ENCODE measurements around the gene FSTL5. TPM values are rescaled to one million over a fixed set of nuclear protein-coding genes. Genes with fewer than 3 reads are reported as not detected.
"Not testable (repeated sequence)": the region's sequence is repeated elsewhere in the genome, so short reads cannot be mapped to it uniquely, and the experiment has no call there.

Gene FSTL5
- total RNA-seq, 1 donor from 2014 or later, result 2.4 TPM

DNA sequence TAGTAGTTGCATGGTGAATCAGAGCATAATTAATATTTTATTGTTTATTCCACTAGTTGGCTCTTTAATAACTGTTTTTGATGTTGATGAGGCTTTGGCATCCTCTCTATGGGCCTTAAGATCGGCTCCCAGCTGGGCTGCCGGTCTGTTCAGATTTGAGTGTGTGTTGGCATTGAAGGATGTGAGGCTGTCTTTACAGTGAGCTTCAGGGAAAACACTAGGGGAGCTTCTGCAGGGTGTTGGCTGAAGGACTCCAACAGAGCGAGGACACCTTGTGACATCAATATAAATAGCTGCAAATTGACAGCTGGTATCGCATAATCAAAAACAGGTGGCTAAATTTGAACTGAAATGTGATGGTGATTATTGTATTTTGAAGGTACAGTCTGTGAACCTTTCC lies 322.0 kb downstream of the FSTL5 start:
- DNase-seq (ENCODE audit: low spot score), result no peak

DNA sequence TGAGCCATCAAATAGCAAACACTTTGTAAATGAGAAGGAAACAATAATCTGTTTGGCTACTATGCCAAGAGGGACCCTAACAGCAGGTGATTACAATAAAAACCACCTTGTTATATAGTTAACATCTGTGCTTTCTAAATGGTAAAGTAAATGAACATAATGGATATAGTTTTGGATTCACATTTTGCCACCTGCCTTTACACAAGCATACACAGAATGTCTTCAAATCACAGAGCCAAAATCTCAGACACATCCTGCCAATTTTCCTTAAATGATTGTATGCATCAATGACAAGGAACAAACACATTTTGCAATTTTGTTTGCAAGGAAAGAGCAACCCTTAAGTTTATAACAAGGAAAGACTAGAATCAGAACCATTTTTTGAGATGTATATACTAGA lies 334.2 kb downstream of the FSTL5 start:
- DNase-seq (ENCODE audit: low spot score), result no peak

DNA sequence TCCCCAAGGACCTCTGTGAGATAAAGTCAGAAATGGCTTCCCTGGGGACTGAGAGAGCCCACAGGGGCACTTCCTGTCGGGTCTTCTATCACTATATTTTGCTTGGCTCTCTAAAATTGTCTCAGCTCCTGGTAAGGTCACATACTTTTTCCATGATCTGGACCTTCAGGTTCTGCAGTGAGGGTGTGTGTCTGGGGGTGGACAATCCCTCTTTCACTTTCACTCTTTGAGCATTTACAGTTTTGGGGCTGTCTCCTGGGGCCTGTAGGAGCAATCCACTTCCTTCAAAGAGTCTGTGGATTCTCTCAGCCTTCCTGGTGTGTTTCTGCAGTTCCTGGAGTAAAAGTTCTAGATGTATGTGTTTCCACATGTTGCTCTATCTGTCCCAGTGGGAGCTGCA lies 335.7 kb downstream of the FSTL5 start:
- DNase-seq (ENCODE audit: low spot score), result no peak

DNA sequence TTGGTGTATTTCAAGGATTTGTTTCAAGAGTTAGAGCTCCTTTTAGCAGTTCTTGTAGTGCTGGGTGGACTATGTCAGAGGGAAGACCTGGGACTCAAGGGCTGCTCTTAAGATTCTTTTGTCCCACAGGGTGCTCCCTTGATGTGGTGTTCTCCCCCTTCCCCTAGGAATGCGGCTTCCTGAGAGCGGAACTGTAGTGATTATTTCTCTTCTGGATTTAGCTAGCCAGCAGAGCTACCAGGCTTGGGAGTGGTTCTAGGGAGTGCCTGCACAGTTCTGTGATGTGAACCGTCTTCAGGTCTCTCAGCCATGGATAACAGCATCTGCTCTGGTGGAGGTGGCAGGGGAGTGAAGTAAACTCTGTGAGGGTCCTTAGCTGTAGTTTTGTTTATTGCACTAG lies 336.8 kb downstream of the FSTL5 start:
- no peak for DNase-seq (ENCODE audit: low spot score)

DNA sequence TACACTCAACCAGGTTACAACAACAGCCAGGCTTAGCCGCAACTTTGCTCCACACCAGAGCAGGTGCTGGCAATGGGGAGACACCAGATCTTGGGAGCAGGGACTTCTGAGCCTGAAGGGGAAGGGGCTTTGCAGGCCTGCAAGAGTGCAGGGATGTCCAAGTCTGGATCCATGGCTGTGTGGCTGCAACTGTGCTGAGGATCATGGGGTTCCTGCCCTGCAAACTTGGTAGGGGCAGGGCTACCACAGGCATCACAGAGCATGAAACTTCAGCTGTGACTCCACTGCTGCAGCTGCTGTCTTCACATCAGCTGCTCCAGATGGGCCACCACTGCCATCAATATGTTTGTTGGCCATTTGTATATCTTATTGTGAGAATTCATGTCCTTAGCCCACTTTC lies 340.4 kb downstream of the FSTL5 start:
- no peak for DNase-seq (ENCODE audit: low spot score)

DNA sequence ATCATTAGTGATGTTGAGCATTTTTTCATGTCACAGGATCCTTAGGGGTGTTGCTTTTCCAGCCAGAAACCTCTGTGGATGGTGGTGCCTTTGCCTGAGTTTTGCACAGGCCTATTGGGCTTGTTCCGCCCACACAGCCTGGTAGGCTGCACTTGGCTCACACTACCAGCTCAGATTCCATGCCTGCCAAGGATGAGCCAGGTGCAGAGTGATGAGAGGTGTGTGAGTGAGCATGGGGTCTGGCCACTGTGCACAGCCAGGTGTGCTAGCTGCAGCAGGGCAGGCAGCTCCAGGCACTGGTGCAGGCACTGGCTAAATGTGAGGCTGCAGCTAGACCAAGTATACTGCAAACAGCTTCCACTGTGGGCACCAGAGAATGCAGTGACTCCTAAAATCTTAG lies 341.6 kb downstream of the FSTL5 start:
- DNase-seq (ENCODE audit: low spot score), result no peak

DNA sequence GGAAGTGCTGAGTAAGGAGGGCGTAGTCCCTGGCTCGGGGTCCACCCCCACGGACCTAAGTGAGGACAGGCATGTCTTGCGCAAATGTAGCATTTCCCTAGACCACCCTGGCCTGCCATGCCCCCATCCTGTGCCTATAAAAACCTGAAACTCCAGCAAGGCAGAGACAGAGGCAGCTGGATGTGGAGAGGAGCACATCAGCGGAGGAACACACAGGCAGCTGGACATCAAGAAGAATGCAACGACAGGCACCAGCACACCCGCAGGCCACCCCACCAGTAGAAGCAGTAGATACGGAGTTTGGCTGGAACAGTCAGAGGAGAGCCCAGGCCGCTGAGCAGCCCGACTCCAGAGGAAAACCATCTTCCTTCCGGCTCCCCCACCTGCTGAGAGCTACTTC lies 345.9 kb downstream of the FSTL5 start:
- DNase-seq (ENCODE audit: low spot score), result no peak

DNA sequence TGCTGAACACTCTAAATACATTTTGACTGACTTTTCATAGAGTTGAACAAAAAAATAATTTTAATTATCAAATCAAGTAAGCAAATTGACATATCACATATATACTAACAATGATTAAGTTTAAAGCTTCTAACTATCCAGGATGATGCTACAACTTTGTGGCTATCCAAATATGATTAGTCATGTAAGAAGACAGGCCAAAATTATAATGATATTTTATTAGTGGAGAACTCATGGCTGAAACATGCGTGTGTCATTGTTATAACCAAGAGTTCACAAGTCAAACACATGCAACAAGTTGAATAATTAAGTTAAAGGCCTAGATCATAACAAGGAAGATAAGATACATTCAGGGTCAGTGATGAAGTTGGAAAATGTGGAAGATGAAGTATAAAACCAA lies 346.8 kb downstream of the FSTL5 start:
- no peak for DNase-seq (ENCODE audit: low spot score)

DNA sequence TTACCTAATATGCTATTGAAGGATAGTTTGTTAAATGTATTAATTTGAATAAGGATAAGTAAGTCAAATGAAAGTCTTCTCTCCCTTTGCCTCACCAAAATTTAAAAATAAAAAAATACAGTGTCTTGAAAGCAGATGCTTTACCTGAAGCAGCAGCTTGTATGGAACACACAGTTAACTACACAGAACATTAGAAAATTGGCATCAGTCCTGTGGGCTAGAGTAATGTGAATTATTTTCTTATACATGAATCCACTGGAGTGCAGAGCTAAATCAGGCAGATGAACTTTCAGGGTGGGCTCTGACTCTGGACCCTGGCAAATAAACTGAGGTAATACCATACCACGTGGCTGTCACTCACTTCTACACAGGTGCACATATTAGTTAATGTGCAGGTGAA lies 348.0 kb downstream of the FSTL5 start:
- DNase-seq (ENCODE audit: low spot score), result no peak

DNA sequence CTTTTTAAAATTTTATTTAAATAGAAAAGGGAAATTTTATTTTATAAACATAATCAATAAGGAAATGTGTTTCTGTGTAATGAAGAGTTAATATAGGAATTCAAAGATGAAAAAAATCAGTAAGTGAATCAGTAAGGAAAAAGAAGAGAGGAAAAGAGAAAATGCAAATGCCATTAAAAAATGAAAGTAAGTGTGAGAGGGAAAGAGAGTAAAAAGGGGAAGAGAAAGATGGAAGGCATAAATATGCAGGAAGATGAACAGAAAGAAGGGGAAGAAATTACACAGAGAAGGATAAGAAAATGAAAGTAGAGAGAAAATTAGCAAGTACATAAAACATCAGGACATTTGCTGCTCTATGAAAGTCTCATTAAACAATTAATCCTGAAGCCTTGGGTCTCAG lies 349.9 kb downstream of the FSTL5 start:
- DNase-seq (ENCODE audit: low spot score), result no peak

DNA sequence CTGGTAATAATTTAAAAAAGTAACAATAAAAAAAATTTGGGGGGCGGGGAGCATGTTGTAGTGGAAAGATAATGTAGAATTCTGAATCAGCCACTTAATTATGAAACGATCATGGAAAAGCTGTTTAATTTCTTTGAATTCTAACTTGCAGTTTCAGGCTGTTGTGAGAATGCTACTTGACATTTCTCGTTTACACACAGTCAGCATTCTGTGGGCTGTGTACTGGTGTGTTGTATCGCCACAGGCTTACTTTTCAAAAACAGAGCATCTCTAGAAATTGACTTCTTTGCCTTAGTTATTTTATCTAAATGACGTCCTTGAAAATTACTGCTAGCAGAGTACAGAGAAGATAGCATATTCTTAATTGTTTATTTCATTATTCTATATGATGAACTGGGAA lies 350.4 kb downstream of the FSTL5 start:
- no peak for DNase-seq (ENCODE audit: low spot score)

DNA sequence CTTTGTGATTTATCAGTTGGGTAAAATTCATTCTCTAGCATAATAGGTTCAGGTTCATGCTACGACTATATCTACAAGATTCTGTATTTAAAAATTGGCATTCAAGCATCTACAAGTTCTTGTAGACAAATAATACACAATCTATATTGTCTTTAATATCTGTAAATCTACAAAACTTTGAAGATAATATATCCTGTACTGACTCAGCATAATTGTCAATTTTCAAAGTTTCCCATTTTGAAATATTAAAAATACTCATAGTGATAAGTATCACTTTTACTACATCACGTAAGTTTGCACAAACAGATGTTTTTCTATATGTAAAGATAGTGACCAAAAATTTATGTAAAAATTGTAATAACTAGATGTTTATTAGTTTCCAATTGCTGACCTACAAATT lies 360.6 kb downstream of the FSTL5 start:
- DNase-seq (ENCODE audit: low spot score), result no peak

DNA sequence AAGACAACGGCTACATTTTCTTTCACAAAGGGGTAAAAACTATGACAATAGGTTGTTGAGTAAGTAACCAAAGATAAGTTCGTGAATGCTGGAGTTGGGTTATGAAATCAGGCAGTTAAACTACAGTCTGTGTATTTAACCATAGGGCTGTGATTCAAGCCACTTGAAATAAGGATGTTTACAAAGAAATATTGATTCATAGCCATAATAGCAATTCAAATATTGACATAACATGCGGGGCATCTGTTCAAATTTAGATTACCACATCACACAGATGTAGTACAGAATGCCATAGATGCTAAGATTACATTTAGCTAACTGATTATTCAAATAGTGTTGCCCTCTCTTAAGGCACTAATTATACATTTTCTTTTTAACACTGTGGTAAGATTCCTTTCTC lies 364.1 kb downstream of the FSTL5 start:
- DNase-seq (ENCODE audit: low spot score), result no peak

DNA sequence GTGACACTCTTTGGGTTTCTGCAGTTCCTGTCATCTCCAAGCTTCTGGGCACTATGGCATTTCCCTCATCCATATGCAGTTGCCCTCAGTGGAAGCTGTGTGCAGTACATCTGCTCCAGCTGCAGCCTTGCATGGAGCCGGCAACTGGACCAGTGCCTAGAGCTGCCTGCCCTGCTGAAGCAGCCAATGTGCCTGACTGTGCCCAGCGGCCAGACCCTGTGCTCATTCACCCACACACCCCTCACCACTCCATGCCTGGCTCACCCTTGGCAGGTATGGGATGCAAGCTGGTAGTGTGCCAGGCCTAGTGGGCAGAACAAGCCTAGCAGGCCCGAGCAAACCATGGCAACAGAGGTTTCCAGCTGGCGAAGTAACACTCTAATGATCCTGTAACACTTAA lies 370.8 kb downstream of the FSTL5 start:
- no peak for DNase-seq (ENCODE audit: low spot score)

DNA sequence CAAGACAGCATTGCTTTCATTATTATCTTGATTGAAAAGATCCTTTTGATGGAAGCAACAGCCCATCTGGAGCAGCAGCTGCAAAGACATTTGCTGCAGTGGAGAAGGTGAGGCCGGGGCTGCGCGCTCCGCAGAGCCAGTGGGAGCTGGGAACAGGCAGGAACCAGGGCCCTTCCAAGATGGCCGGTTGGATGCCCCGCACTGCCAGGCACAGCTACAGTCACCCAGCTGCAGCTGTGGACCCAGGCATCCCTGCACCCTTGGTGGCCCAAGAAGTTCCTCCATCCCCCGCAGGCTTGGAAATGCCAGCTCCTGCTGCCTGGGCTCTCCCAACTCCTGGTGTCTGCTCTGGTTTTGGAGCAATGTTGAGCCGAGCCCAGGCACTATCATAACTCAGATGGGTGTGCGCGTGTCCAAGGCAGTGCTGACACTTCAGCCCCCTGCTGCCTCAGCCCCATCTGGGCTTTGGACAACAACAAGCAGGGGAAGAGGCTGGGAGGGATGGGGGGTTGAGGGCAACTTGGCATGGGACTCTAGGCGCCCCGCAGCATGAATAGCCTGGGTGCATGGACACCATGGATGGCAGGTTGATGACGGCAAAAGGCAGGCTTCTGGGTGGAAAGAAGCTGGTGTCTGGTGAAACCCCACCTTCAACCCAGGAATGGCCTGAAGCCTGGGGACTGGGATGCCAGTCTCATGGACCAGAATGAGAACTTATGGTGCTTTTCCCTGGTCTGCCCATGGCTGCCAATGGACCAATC lies 371.8 kb downstream of the FSTL5 start:
- DNase-seq (ENCODE audit: low spot score), result no peak

DNA sequence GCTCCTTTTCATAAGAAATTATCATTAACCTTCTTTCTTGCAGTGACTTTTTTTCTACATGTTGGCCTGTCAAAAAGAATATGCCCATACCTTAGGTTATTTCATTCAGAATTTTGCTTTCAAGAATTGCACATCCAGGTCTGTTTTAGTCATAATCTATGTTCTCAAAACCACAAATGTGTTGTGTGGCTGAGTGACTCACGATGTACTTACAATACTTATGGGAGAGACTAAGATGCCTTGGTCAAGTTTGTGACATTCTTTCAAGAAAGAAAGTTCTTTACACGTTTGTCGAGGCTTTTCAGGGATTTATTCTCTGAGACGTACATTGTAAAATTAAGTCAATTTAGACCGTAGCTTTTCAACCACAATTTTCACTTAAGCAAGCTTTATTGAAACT lies 396.7 kb downstream of the FSTL5 start:
- DNase-seq (ENCODE audit: low spot score), result no peak

DNA sequence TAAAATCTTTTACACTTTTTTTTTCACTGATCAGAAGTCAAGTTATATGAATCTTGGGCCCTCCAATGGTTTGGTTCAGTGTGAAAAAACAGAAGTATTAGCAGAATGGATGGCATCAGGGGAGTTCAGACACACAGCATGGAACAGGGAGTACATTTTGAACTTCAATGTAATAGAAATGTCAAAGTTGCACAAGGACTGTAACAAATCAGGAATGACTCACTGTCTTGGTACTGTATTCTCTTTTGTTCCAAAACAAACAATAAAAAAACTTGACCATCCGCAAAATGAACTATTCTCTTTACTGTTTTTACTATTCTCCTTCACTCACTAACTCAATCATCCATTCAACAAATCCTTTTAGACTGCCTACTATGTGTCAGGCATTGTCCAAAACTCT lies 401.0 kb downstream of the FSTL5 start:
- no peak for DNase-seq (ENCODE audit: low spot score)

DNA sequence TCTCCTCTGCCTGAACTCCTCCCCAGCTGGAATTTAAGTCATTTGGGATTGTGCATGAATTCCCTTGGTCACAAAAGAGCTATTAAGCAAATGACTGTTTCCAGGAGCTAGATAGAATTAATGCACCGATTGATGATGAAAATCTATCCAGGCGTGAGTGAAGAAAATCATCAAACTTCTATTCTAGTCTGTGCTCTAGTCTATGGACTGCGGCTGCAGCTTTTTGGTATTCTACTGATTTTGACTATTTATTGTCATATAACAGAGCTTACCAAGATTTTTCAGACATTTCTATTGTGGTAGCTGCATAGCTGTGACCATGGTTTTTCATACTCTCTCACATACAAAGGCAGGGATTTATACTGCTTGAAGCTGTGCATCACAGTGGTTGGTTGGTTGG lies 403.8 kb downstream of the FSTL5 start:
- DNase-seq (ENCODE audit: low spot score), result no peak

DNA sequence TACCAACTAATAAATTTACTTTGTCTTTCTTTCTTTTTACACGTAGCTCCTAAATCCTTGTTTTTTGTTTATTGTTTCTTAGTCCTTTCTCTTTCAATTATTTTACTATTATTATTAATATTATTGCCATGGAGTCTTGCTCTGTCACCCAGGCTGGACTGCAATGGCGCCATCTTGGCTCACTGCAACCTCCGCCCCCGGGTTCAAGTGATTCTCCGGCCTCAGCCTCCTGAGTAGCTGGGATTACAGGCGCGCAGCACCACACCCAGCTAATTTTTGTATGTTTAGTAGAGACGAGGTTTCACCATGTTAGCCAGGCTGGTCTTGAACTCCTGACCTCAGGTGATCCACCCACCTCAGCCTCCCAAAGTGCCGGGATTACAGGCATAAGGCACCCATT lies 405.4 kb downstream of the FSTL5 start:
- not testable (repeated sequence) for DNase-seq (ENCODE audit: low spot score)

DNA sequence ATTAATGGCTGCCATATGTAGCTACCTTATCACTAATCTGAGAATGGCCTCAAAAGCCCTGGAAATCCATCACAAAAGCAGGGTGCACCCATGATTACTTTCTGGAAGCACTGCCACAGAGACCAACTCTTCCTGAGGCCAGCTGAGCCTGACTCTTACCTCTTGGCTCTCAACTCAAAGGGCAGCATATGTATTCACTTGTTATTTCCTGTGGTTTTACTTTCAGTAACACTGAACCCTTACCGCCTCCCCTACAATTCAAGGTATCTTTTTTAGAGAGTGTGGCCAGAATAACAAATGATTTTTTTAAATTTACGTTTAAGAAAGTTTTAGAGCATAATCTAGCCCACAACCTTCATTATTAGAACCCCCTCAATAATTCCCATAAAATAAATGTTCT lies 434.9 kb downstream of the FSTL5 start:
- DNase-seq (ENCODE audit: low spot score), result no peak

DNA sequence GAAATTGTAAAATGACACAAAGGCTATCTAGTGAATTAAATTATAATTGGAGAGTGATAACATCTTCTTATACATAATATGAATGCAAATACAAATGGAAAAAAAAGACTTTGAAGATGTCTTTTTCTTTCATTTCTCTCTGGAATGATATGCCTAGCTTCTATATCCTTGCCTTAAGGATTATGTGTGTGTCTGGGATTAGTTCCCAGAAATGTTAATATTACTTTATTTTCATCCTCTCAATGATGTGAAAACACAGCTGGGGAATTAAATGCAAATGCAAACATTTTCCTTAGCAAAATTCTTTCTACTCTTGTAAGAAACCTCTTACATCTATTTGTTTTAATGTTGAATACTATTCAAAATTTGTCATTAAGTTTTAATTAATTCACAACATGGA lies 441.9 kb downstream of the FSTL5 start:
- no peak for DNase-seq (ENCODE audit: low spot score)

DNA sequence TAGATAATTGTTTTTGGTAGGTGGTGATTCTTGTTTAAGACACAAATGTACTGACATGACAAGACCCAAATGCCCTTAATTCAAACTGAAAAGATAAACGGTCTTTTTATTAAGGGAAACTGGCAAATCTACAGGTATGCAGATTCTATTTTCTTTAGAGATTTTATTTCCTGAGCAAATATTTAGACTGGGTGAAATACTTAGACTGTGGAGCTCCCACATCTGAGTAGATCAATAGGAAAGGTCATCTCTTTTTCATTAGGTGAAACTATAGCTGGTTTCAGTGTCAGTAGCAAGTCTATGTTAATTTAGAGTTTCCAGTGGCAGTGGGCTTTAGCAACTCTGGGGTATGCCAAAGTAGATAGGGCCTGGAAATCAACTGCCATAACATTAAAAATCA lies 446.7 kb downstream of the FSTL5 start:
- DNase-seq (ENCODE audit: low spot score), result no peak

DNA sequence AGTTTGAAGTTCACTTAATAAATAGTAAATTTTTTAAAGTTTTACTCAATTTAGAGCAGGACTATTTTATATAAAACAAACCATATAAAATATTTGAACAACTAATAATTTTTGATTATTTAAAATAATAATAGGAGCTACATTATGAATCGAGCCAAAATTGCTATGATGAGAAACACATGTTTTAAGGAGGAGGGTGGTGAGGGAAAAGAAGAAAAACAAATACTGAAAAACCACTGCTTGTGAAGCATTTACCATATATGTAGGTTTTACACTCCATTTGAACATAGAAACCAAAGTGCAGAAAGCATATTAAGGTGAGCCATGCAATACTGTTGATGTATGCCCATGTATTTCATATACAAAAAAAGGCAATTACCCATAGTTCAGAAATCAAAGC lies 448.9 kb downstream of the FSTL5 start:
- no peak for DNase-seq (ENCODE audit: low spot score)

DNA sequence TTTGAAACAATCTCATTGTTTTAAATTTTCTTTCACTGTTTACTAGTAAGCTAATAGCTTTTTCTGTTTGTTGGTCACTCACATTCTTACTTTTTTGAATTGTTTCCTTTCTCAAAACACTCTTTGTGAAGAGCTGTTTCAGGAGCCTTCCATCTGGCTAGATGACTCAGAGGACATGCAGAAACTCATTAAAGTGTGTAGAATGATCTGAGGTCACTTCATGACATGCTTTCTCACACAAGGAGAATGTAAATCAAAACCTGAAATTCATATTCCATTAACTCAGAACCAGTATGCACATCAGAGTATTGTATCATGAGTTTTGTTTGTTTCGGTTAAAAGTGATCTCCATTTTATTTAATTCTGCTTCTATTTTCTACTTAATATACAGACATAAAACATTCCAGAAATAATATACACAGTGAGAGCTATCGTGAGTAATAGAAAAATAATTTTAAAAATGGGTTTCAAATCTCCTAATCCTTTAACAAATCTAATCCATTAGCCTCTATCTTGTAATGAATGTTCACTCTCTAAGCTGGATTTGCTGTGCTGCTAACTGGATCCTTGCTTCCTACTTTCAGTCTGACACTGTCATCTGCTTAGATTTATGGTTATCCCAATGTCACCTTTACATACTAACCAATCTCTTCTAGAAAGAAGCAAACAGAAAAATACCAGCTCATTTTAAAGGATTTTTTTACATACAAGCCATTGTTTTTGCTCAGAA lies 449.6 kb downstream of the FSTL5 start:
- peak; percentile 39 for DNase-seq (ENCODE audit: low spot score)
